ENCODE data around the gene VWA3B.

DNA sequence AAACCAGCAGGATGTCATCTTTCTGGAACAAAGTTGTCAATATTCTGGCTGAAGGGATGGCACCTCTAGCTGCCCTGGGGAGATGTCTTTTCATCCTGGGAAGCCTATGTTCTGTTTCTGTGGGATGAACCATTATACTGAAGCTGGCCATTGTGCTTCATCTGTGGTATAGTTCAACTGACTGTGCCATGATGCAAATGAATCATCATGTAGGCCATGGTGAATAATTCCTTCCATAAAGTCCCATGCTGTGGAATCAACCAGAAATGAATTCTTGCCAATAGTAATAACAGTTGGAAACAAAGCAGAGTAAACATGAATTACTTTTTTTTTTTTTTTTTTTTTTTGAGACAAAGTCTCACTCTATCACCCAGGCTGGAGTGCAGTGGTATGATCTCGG, 195.1 kb downstream of the VWA3B start:
- TF ChIP-seq, protein P1, sequence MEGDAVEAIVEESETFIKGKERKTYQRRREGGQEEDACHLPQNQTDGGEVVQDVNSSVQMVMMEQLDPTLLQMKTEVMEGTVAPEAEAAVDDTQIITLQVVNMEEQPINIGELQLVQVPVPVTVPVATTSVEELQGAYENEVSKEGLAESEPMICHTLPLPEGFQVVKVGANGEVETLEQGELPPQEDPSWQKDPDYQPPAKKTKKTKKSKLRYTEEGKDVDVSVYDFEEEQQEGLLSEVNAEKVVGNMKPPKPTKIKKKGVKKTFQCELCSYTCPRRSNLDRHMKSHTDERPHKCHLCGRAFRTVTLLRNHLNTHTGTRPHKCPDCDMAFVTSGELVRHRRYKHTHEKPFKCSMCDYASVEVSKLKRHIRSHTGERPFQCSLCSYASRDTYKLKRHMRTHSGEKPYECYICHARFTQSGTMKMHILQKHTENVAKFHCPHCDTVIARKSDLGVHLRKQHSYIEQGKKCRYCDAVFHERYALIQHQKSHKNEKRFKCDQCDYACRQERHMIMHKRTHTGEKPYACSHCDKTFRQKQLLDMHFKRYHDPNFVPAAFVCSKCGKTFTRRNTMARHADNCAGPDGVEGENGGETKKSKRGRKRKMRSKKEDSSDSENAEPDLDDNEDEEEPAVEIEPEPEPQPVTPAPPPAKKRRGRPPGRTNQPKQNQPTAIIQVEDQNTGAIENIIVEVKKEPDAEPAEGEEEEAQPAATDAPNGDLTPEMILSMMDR (conservative IDR thresholded peaks at IDR 0.05) = no peak
- no peak for TF ChIP-seq ZFX (IDR thresholded peaks at IDR 0.05)
